HG02798 (cell line): ENCODE data around the gene FAM124A.

Source experiments
- ATAC-seq: cut with Tn5 transposase; IDR thresholded peaks from one replicate; pipeline ENCODE4 v1.9.1; 2021; ENCODE audit warnings: mild to moderate bottlenecking; ENCODE audit not compliant: unreplicated experiment, poor library complexity

The FAM124A gene

DNA sequence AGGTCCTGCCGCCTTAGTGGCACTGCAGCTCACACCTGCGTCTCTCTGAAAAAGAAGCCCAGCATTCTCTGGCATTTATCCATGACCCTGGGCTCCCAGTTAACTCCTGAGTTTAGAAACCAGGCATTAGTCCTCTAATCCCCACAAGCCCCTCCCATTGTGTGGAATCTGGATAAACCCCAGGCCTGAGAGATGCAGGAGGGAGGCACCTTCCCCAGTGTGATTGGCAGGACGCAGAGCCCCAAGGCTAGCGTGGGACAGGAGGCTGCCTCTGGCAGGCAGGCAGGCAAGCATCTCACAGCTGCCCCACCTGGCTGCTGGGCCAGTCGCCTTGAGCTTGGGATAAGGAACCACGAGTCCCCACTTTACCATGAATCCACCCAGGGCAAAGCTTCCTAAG, 106.3 kb downstream of the FAM124A start:
- no peak for ATAC-seq

DNA sequence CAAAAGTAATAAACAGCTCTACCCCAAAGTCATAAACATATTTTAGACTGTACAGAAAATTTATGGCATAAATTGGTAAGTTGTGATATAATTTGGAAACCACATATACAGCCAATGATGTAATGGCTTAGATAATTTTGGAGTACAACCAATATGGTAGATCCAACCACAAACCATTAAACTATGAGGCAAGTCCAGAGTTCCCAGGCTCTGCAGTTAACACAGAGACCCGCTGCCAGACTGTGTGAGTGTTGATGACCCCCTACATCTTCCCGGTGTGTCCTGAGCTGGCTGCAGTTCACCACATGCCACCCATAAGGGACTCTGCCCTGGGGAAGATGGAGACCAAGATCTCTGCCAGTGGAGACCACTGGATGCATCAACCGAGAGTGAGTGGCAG, 107.4 kb downstream of the FAM124A start:
- ATAC-seq, result no peak

DNA sequence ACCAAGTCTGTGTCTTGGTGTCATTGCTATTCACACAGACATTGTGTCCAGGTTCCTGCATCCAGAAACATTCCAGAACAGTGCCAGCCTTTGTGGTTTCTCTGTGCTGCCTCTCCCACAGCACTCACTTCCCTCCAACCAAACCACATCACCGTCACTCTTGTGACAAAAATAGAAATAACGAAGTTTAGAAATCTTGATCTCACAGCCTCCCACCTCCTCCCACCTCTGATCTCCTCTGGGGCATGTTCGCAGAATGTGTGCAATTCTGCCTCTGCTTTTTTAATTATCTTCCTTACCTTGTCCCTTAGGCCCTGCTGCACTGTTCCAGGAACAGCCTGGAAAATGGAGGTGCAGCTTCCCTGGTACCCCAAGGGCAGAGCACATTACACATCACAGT, 108.6 kb downstream of the FAM124A start:
- ATAC-seq, result peak; percentile 54

DNA sequence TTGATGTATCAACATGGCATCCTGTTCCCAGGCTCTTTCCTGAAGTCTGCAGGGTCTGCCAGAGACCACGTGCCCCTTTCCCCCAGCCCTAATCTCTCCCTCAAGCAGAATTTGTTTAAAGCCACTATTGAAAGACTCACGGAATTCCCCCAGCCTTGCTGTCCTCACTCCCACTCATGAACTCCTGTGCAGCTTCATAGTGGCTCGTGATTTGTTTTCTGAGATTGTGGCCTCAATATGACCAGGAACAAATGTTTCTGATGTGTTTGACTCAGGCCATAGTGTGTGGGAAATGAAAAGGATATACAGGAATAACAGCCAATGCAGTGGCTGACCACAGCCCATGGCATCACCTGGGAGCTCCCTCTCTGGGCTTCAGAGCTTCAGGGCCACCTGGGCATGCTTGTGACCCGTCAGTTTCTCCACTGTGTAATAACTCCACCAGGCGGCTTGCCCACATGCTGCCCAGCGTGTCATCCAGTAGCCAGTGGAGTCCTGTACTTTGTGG, 109.2 kb downstream of the FAM124A start:
- ATAC-seq, result peak; percentile 72

DNA sequence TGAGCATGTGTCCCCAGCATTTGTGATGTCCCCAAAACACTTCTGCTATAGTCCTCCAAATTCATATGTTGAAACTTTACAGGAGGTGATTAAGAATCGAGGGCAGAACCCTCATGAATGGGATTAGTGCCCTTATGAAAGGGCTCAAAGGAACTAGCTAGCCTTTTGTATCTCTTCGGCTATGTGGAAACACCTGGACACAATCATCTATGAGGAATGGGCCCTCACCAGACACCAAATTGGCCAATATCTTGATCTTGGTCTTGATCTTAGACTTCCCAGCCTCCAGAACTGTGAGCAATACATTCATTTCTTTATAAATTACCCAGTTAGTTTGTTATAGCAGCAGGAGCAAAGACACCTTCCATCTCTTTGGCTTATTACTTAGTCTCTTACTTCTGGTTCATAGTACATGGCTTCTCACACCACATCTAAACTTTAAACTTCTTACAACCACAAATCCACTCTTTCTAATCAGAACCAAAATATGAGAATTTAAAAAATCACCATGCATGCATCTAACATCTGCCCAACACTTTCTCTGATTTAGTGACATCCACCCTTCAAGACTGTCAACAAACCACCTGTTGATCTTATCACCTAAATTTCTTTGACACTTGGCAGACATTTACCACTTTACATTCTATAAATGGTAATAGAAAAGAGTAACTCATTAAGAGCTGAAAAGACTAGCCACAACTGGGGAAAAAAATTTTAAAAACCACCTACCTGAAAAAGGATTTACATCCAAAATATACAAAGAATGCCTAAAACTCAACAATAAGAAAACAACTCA, 110.6 kb downstream of the FAM124A start:
- no peak for ATAC-seq

DNA sequence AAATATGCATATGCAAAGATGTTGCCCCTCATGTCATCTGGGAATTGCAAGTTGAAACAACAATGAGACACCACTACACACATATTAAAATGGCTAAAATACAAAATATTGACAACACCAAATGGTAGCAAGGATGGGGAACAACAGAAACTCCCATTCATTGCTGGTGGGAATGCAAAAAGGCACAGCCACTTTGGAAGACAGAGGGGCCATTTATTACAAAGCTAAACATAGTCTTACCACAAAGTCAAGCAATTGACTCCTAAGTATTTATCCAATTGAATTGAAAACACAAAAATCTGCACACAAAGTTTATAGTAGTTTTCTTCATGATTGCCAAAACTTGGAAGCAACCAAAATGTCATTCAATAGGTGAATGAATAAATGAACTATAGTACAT, 111.2 kb downstream of the FAM124A start:
- no peak for ATAC-seq

DNA sequence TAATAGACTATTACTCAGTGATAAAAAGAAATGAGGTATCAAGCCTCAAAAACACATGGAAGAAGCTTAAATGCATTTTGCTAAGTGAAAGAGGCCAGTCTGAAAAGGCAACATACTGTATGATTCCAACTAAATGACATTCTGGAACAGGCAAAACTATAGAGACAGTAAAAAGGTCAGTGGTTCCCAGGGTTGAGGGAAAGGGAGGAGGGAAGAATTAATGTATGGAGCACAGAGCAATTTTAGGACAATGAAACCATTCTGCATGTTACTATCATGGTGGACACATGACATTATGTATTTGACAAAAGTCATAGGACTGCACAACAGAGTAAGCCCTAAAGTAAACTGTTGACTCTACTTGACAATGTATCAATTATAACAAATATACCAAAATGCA, 111.6 kb downstream of the FAM124A start:
- no peak for ATAC-seq
